Stimulated activated CD8-positive, alpha-beta memory T cell treated with anti-CD3 and anti-CD28 coated beads, Interleukin-7, amount 100 ng/mL, for 4 hours (primary cell): ENCODE measurements around the gene FBXL2.
"Not testable (repeated sequence)": the region's sequence is repeated elsewhere in the genome, so short reads cannot be mapped to it uniquely, and the experiment has no call there.

Experiments used
- DNase-seq, 2 donors: peaks; one replicate each; pipeline ENCODE4 v3.0.0-alpha.2; 2020; ENCODE audit warnings: low read depth in 2 of 2

The FBXL2 gene

DNA sequence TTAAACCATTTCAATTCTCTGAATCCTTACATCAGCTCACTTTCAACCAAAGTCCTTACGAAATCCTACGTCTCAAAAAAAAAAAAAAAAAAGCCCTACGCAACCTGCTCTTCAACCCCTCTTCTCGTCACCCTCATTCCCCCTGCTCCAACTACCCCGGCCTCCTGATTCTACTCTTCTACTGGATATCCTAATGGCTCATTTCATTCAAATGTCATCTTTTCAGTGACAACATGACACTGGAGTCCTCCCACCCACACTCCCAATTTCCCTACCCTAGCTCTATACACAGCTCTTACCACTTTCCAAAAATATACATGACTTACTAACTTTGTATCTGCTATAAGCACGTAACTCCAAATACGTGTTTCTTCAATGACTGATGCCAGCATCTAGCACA, 151.5 kb downstream of the FBXL2 start:
- no peak for DNase-seq

DNA sequence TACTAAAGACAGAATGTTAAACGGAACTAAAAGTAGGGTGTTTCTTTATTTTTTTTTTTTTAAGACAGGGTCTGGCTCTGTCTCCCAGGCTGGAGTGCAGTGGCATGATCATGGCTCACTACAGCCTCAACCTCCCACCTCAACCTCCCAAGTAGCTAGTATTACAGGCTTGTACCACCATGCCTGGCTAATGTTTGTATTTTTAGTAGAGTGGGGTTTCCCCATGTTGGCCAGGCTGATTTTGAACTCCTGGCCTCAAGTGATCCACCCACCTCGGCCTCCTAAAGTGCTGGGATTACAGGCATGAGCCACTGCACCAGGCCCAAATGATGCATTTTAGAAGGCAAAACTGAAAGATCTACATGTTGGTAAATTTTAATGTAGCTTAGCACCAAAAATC, 152.1 kb downstream of the FBXL2 start:
- not testable (repeated sequence) for DNase-seq

DNA sequence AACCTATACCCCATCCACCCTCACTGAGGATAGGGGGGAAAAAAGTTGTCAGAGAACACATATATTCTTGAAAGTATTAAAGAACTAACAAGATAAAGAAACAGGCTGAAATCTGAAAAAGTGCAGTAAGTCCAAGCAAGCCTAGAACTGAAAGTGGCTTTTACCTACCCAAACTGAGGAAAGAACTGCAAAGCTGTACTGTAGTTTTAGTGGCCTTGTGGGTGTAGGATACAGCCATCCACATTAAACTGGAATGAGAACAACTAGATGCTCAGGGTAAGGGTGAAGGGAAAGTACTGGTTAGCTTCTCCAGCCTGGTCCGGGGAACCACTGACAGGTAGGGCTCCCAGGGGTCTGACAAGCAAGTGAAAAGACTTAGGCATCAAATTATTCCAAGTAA, 152.8 kb downstream of the FBXL2 start:
- DNase-seq, result no peak

- no peak for DNase-seq
These were observed 153.3 kb downstream of the FBXL2 start for GRCh38 chr3:33430571-33430970.

GRCh38 chr3:33433843-33434242, 156.6 kb downstream of the FBXL2 start:
- DNase-seq, result no peak
